Duodenal mucosa (tissue), 2 donors: ENCODE results near the gene NUP62.
A peak's percentile ranks its signal among the peaks of the same experiment; 100 is the strongest.
"Not testable (repeated sequence)": the region's sequence is repeated elsewhere in the genome, so short reads cannot be mapped to it uniquely, and the experiment has no call there.

Experiments used
- H3K27ac ChIP-seq: one replicate; pipeline ENCODE4 v1.7.0; 2013; ENCODE audit warnings: low read depth, low read length
- H3K27me3 ChIP-seq, 2 donors: one replicate each; pipeline ENCODE4 v1.7.0; 2013; ENCODE audit warnings: low read length in 2 of 2, control low read depth in 1 of 2; ENCODE audit not compliant: insufficient read depth in 2 of 2, control insufficient read depth in 1 of 2
- H3K36me3 ChIP-seq, 2 donors: one replicate each; pipeline ENCODE4 v1.7.0; 2013; ENCODE audit warnings: low read length in 2 of 2, control low read depth in 1 of 2; ENCODE audit not compliant: insufficient read depth in 2 of 2, control insufficient read depth in 1 of 2
- H3K4me1 ChIP-seq, 2 donors: one replicate each; pipeline ENCODE4 v1.7.0; 2013; ENCODE audit warnings: low read length in 2 of 2, control low read depth in 1 of 2; ENCODE audit not compliant: insufficient read depth in 2 of 2, control insufficient read depth in 1 of 2
- H3K4me3 ChIP-seq, 2 donors: one replicate each; pipeline ENCODE4 v1.7.0; 2013; ENCODE audit warnings: low read length in 2 of 2, low read depth in 1 of 2
- H3K9ac ChIP-seq, 2 donors: one replicate each; pipeline ENCODE4 v1.7.0; 2013; ENCODE audit warnings: low read length in 2 of 2, low read depth in 1 of 2
- H3K9me3 ChIP-seq, 2 donors: one replicate each; pipeline ENCODE4 v1.7.0; 2013; ENCODE audit warnings: low read length in 2 of 2, control low read depth in 1 of 2; ENCODE audit not compliant: control insufficient read depth in 1 of 2

NUP62 gene

GRCh38 chr19:49927526-49928264, 1.6 kb downstream of the NUP62 start:
- no peaks in the 10 kb centered on the region for H3K9me3 ChIP-seq
- no peak overlapping the region for H3K27ac ChIP-seq
- no peaks in the 10 kb centered on the region for H3K27me3 ChIP-seq
- H3K4me1 ChIP-seq: peaks cover 11 to 13% of the 10 kb centered on the region in 2 donors
- peak overlapping the region; percentile 46 to 98 for H3K4me3 ChIP-seq
- H3K36me3 ChIP-seq: peaks cover 23 to 47% of the 10 kb centered on the region in 2 donors
- peak overlapping the region; percentile 27 to 49 for H3K9ac ChIP-seq

GRCh38 chr19:49926515-49926914, 2.8 kb downstream of the NUP62 start:
- Histone ChIP-seq H3K27ac (no peak overlapping the region), H3K9ac (no peak overlapping the region), H3K4me1 (peaks cover 11 to 13% of the 10 kb centered on the region in 2 donors), H3K9me3 (no peaks in the 10 kb centered on the region), H3K36me3 (peaks cover 26 to 57% of the 10 kb centered on the region in 2 donors), H3K27me3 (no peaks in the 10 kb centered on the region), H3K4me3 (no peak overlapping the region)

- peaks cover 11 to 13% of the 10 kb centered on the region in 2 donors for H3K4me1 ChIP-seq
- no peak overlapping the region for H3K4me3 ChIP-seq
- no peaks in the 10 kb centered on the region for H3K9me3 ChIP-seq
- H3K36me3 ChIP-seq: peaks cover 26 to 62% of the 10 kb centered on the region in 2 donors
- H3K27ac ChIP-seq: no peak overlapping the region
- H3K27me3 ChIP-seq: no peaks in the 10 kb centered on the region
- no peak overlapping the region for H3K9ac ChIP-seq
Measured at GRCh38 chr19:49925486-49925885, 3.8 kb downstream of the NUP62 start.

GRCh38 chr19:49924881-49925210, 4.5 kb downstream of the NUP62 start:
- not testable (repeated sequence) for H3K9me3 ChIP-seq, H3K4me3 ChIP-seq, H3K27ac ChIP-seq, H3K9ac ChIP-seq, H3K27me3 ChIP-seq
- H3K4me1 ChIP-seq: peaks cover 11 to 13% of the 10 kb centered on the region in 2 donors
- peaks cover 26 to 66% of the 10 kb centered on the region in 2 donors for H3K36me3 ChIP-seq

GRCh38 chr19:49924004-49924880, 5.1 kb downstream of the NUP62 start:
- peaks cover 26 to 67% of the 10 kb centered on the region in 2 donors for H3K36me3 ChIP-seq
- H3K27ac ChIP-seq: no peak overlapping the region
- H3K9ac ChIP-seq: no peak overlapping the region
- H3K27me3 ChIP-seq: no peaks in the 10 kb centered on the region
- H3K4me3 ChIP-seq: no peak overlapping the region
- H3K9me3 ChIP-seq: no peaks in the 10 kb centered on the region
- peaks cover 11 to 13% of the 10 kb centered on the region in 2 donors for H3K4me1 ChIP-seq

- Histone ChIP-seq H3K9me3 (no peaks in the 10 kb centered on the region), H3K27me3 (no peaks in the 10 kb centered on the region), H3K4me3 (no peak overlapping the region), H3K9ac (no peak overlapping the region), H3K4me1 (peaks cover 11 to 13% of the 10 kb centered on the region in 2 donors), H3K27ac (no peak overlapping the region), H3K36me3 (peaks cover 26 to 69% of the 10 kb centered on the region in 2 donors)
Measured at GRCh38 chr19:49923055-49924003, 6.0 kb downstream of the NUP62 start.

GRCh38 chr19:49921871-49922795, 7.2 kb downstream of the NUP62 start:
- Histone ChIP-seq H3K9ac (no peak overlapping the region), H3K4me3 (no peak overlapping the region), H3K36me3 (peaks cover 22 to 69% of the 10 kb centered on the region in 2 donors), H3K27me3 (no peaks in the 10 kb centered on the region), H3K9me3 (no peaks in the 10 kb centered on the region), H3K27ac (no peak overlapping the region), H3K4me1 (peaks cover 1 to 2% of the 10 kb centered on the region in 2 donors)

GRCh38 chr19:49920624-49921363, 8.5 kb downstream of the NUP62 start:
- Histone ChIP-seq H3K36me3 (peaks cover 18 to 65% of the 10 kb centered on the region in 2 donors), H3K9ac (no peak overlapping the region)

More at GRCh38 chr19:49920624-49921363, 8.5 kb downstream of the NUP62 start:
- Histone ChIP-seq H3K4me1 (no peaks in the 10 kb centered on the region), H3K27me3 (no peaks in the 10 kb centered on the region), H3K4me3 (no peak overlapping the region), H3K27ac (no peak overlapping the region), H3K9me3 (no peaks in the 10 kb centered on the region)
